OCI-LY3 (cell line): ENCODE data around the gene ANKRD11.

Experiments used
- CTCF ChIP-seq: fragments of 200-600, 300-600 bp; sonication (generic); IDR thresholded peaks from 2 replicates; pipeline ENCODE4 v1.5.1; 2014; ENCODE audit warnings: antibody characterized with exemption, low read length, low read depth
- EZH2phosphoT487 ChIP-seq: fragments of 200-600 bp; shearing (Covaris generic); IDR thresholded peaks from 2 replicates; pipeline ENCODE4 v1.6.1; 2018; ENCODE audit warnings: antibody characterized with exemption, mixed run types, low read depth

- TF ChIP-seq CTCF: no peak
- TF ChIP-seq EZH2phosphoT487: no peak
Measured at GRCh38 chr16:89446975-89447293, 43.4 kb downstream of the ANKRD11 start.
